HepG2 (cell line): ENCODE data around the gene RNPC3. TPM values are rescaled to one million over a fixed set of nuclear protein-coding genes. Genes with fewer than 3 reads are reported as not detected.

Source experiments
- ATAC-seq: fragments of 200-7000 bp; cut with Tn5 transposase; 3 replicates; pipeline ENCODE4 v1.9.1; 2020; ENCODE audit warnings: mild to moderate bottlenecking, moderate library complexity
- BruUV-seq: library from RNA; stranded (reverse); fragments of 400-500 nt; replicated peaks from 2 replicates; lab custom pipeline; 2021; lab: Mats Ljungman, UMichigan
- CTCF ChIA-PET: fragments of 300-600 bp; formaldehyde crosslinking; extraction: SDS; loops from one replicate; lab custom pipeline; 2021; ENCODE audit warnings: low total read pairs, inconsistent platforms, low intra/inter-chr PET ratio; lab: Yijun Ruan, JAX
- POLR2A ChIA-PET: fragments of 350-600 bp; sonication (Branson Sonifier 250); formaldehyde crosslinking; loops from one replicate; lab custom pipeline; 2020; ENCODE audit warnings: antibody characterized with exemption, inconsistent platforms; lab: Yijun Ruan, JAX
- DNase-seq: peaks from one replicate; pipeline ENCODE4 v3.0.0-alpha.2; 2015; ENCODE audit warnings: low spot score
- FAIRE-seq: peaks from 3 replicates; lab custom pipeline; 2011; peaks lifted over from hg19 to GRCh38; lab: Jason Lieb, UNC
- H2AFZ ChIP-seq: one replicate; pipeline ENCODE4 v1.6.1; 2011; ENCODE audit warnings: low read length, inconsistent platforms
- H3K27ac ChIP-seq: fragments of 300-600 bp; 3 replicates; pipeline ENCODE4 v1.8.0; 2011; ENCODE audit warnings: mixed run types, mild to moderate bottlenecking, mixed read lengths, low read length, inconsistent platforms; ENCODE audit not compliant: insufficient read depth; ENCODE audit errors: extremely low read length
- H3K27me3 ChIP-seq, 2 experiments: fragments of 200-600 bp in 1 of 2; 2 replicates in 1 of 2; 3 replicates in 1 of 2; pipeline versions ENCODE4 v1.6.0 to v1.8.0; 2011; ENCODE audit warnings: low read length in 2 of 2, mild to moderate bottlenecking in 2 of 2, moderate library complexity in 2 of 2, inconsistent platforms in 1 of 2; ENCODE audit not compliant: insufficient read depth in 2 of 2, control insufficient read depth in 1 of 2
- H3K36me3 ChIP-seq, 2 experiments: fragments of 200-600 bp in 1 of 2; replicated peaks in 1 of 2; 2 replicates in 1 of 2; 3 replicates in 1 of 2; pipeline versions ENCODE4 v1.5.1 to v1.8.0; 2011; ENCODE audit warnings: low read length in 2 of 2, inconsistent platforms in 1 of 2; ENCODE audit not compliant: insufficient read depth in 2 of 2, control insufficient read depth in 1 of 2
- H3K4me1 ChIP-seq: 2 replicates; pipeline ENCODE4 v1.5.1; 2012; ENCODE audit warnings: low read length, inconsistent platforms; ENCODE audit not compliant: insufficient read depth
- H3K4me2 ChIP-seq: 2 replicates; pipeline ENCODE4 v1.6.0; 2011; ENCODE audit warnings: low read depth, low read length, inconsistent platforms
- H3K4me3 ChIP-seq, 3 experiments: fragments of 200-600 bp in 1 of 3; sonication (generic), shearing (Covaris generic) in 1 of 3; replicated peaks in 1 of 3; 2 replicates each; pipeline ENCODE4 v1.5.1; 2011 to 2016; ENCODE audit warnings: low read length in 3 of 3, inconsistent platforms in 2 of 3, low read depth in 2 of 3, mild to moderate bottlenecking in 2 of 3, control low read depth in 1 of 3, mixed read lengths in 1 of 3; ENCODE audit not compliant: insufficient read depth in 1 of 3
- H3K79me2 ChIP-seq: one replicate; pipeline ENCODE4 v1.6.1; 2011; ENCODE audit warnings: low read length, inconsistent platforms; ENCODE audit not compliant: insufficient read depth
- H3K9ac ChIP-seq: 2 replicates; pipeline ENCODE4 v1.6.0; 2011; ENCODE audit warnings: mild to moderate bottlenecking, low read depth, low read length, inconsistent platforms; ENCODE audit not compliant: insufficient read depth
- H3K9me3 ChIP-seq: 2 replicates; pipeline ENCODE4 v1.5.1; 2012; ENCODE audit warnings: mild to moderate bottlenecking, low read length
- H4K20me1 ChIP-seq: 2 replicates; pipeline ENCODE4 v1.6.0; 2011; ENCODE audit warnings: inconsistent platforms, mild to moderate bottlenecking, low read length, moderate library complexity; ENCODE audit not compliant: insufficient read depth
- MEF2D ChIP-seq: sonication (generic); formaldehyde crosslinking; IDR thresholded peaks from 2 replicates; pipeline ENCODE4 v1.5.1; 2020; ENCODE audit warnings: mild to moderate bottlenecking, missing genetic modification reagents
- PAF1 ChIP-seq: IDR thresholded peaks from 2 replicates; pipeline ENCODE4 v1.6.1; 2016; ENCODE audit warnings: missing genetic modification reagents, missing compliant biosample characterization
- RBM22 ChIP-seq: fragments of 200-400 bp; formaldehyde crosslinking; optimal IDR thresholded peaks from 2 replicates; pipeline ENCODE3; 2017; ENCODE audit warnings: mild to moderate bottlenecking, low read length, moderate library complexity
- RELA ChIP-seq: sonication (generic); formaldehyde crosslinking; IDR thresholded peaks from 2 replicates; pipeline ENCODE4 v1.4.0; 2020; ENCODE audit warnings: missing genetic modification reagents
- SATB2 ChIP-seq: sonication (generic); formaldehyde crosslinking; IDR thresholded peaks from 2 replicates; pipeline ENCODE4 v1.5.0; 2020; ENCODE audit warnings: missing genetic modification reagents
- TOE1 ChIP-seq: sonication (generic); formaldehyde crosslinking; IDR thresholded peaks from 2 replicates; pipeline ENCODE4 v1.4.0; 2020; ENCODE audit warnings: mild to moderate bottlenecking, missing genetic modification reagents
- ZNF207 ChIP-seq: fragments of 450-650 bp; IDR thresholded peaks from 2 replicates; pipeline ENCODE4 v1.6.1; 2016; ENCODE audit warnings: antibody characterized with exemption, borderline replicate concordance
- ZNF251 ChIP-seq: sonication (generic); formaldehyde crosslinking; IDR thresholded peaks from 2 replicates; pipeline ENCODE4 v1.9.0; 2021; ENCODE audit warnings: mild to moderate bottlenecking, missing genetic modification reagents
- ZNF543 ChIP-seq: sonication (generic); formaldehyde crosslinking; IDR thresholded peaks from 2 replicates; pipeline ENCODE4 v1.4.0; 2020; ENCODE audit warnings: mild to moderate bottlenecking, missing genetic modification reagents
- ZNF704 ChIP-seq: sonication (generic); formaldehyde crosslinking; IDR thresholded peaks from 2 replicates; pipeline ENCODE4 v1.8.1; 2023; ENCODE audit warnings: mild to moderate bottlenecking, inconsistent platforms, moderate library complexity, missing genetic modification reagents, borderline replicate concordance
- ZNF724P ChIP-seq: sonication (generic); formaldehyde crosslinking; IDR thresholded peaks from 2 replicates; pipeline ENCODE4 v1.8.0; 2022; ENCODE audit warnings: missing genetic modification reagents, borderline replicate concordance
- WGBS: methylation state at CpG from one replicate; pipeline ENCODE4 v1.1.6; 2017; ENCODE audit warnings: low lambda C conversion rate; 5-methylcytosine and 5-hydroxymethylcytosine counted together
- in situ Hi-C: cut with HindIII; loops from 2 replicates; pipeline ENCODE4 v1.10.0; 2017; ENCODE audit warnings: low pct_unique_long_range_greater_than_20kb; ENCODE audit not compliant: extremely low pct_ligation_motif_present
- intact Hi-C: fragments of 100-400 bp; cut with micrococcal nuclease; formaldehyde crosslinking; loops from one replicate; pipeline ENCODE4 v1.10.0; 2022; ENCODE audit not compliant: unreplicated experiment
- polyA plus RNA-seq, 8 experiments: library from polyadenylated mRNA; depleted of rRNA in 3 of 8; stranded (reverse) in 7 of 8; unstranded in 1 of 8; fragments of >200 nt; fragmentation: Illumina TruSeq in 4 of 8; extraction: Trizol in 4 of 8; gene quantifications; 2 replicates each; pipeline versions ENCODE4 v1.2.1 to v1.2.3, GENCODE V29; 2011 to 2016; ENCODE audit warnings: low read depth in 4 of 8, missing spikeins in 1 of 8, mixed read lengths in 1 of 8; ENCODE audit not compliant: insufficient read depth in 1 of 8
- total RNA-seq, 5 experiments: library from RNA; depleted of rRNA; stranded (reverse); fragments of >200 nt; fragmentation: Illumina TruSeq; extraction: Trizol; gene quantifications; 2 replicates each; pipeline ENCODE4 v1.2.3, GENCODE V29; 2016; ENCODE audit warnings: low read depth in 1 of 5
- TF ChIP-seq, protein P1 (sequence below): sonication (generic); formaldehyde crosslinking; IDR thresholded peaks from 2 replicates; pipeline ENCODE4 v1.5.1; 2020; ENCODE audit warnings: missing genetic modification reagents, mild to moderate bottlenecking, borderline replicate concordance

Gene RNPC3
- total and polyA plus RNA-seq, 2 of the 13 experiments (the other 11 are each of a cell fraction or from before 2014, with no cell fraction given) = 9.1 to 22.1 TPM

DNA sequence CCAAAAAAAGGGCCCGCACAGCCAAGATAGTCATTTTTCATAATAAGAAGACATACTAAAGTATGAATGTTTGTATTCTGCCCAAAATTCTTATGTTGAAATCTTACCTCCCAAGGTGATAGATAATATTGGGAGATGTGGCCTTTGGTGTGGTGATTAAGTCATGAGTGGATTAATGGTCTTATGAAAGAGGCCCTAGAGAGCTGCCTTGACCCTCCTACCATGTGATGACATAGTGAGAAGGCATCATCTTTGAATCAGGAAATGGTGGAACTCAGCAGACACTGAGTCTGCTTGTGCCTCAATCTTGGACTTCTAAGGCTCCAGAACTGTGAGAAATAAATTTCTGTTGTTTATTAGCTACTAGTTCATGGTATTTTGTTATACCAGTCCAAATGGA, 11.8 kb upstream of the RNPC3 start:
- Histone ChIP-seq H3K9ac (no peak overlapping the region), H2AFZ (no peak overlapping the region), H3K27me3 (no peaks in the 10 kb centered on the region), H3K4me3 (no peak overlapping the region), H3K9me3 (no peaks in the 10 kb centered on the region), H3K27ac (no peak overlapping the region), H3K4me1 (no peaks in the 10 kb centered on the region), H3K79me2 (no peaks in the 10 kb centered on the region), H3K36me3 (no peaks in the 10 kb centered on the region), H4K20me1 (no peaks in the 10 kb centered on the region), H3K4me2 (no peak overlapping the region)
- FAIRE-seq = no peak
- BruUV-seq = no TSS peak
- DNase-seq = no peak
- in situ Hi-C loops (no loop called here), intact Hi-C loops (no loop called here)
- 93% methylated on average over 1 of the region's 1 CpG for WGBS
- ChIA-PET CTCF (no interaction called here), POLR2A (no interaction called here)
- ATAC-seq = no peak
- TF ChIP-seq, protein P1, sequence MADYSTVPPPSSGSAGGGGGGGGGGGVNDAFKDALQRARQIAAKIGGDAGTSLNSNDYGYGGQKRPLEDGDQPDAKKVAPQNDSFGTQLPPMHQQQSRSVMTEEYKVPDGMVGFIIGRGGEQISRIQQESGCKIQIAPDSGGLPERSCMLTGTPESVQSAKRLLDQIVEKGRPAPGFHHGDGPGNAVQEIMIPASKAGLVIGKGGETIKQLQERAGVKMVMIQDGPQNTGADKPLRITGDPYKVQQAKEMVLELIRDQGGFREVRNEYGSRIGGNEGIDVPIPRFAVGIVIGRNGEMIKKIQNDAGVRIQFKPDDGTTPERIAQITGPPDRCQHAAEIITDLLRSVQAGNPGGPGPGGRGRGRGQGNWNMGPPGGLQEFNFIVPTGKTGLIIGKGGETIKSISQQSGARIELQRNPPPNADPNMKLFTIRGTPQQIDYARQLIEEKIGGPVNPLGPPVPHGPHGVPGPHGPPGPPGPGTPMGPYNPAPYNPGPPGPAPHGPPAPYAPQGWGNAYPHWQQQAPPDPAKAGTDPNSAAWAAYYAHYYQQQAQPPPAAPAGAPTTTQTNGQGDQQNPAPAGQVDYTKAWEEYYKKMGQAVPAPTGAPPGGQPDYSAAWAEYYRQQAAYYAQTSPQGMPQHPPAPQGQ = no peak
- TF ChIP-seq ZNF724P (CRISPR knock-in tag) (no peak), ZNF207 (no peak), ZNF704 (CRISPR knock-in tag) (no peak), TOE1 (CRISPR knock-in tag) (no peak), ZNF251 (CRISPR knock-in tag) (no peak), MEF2D (CRISPR knock-in tag) (no peak), RBM22 (no peak), RELA (CRISPR knock-in tag) (no peak), PAF1 (no peak), SATB2 (CRISPR knock-in tag) (no peak), ZNF543 (CRISPR knock-in tag) (no peak)
